HK-2 (cell line): ENCODE measurements around the gene ANGPTL4.
"Not testable (repeated sequence)": the region's sequence is repeated elsewhere in the genome, so short reads cannot be mapped to it uniquely, and the experiment has no call there.

Experiments used
- DNase-seq: peaks from one replicate; pipeline ENCODE4 v3.0.0-alpha.2; 2018; ENCODE audit not compliant: unreplicated experiment

ANGPTL4 gene

DNA sequence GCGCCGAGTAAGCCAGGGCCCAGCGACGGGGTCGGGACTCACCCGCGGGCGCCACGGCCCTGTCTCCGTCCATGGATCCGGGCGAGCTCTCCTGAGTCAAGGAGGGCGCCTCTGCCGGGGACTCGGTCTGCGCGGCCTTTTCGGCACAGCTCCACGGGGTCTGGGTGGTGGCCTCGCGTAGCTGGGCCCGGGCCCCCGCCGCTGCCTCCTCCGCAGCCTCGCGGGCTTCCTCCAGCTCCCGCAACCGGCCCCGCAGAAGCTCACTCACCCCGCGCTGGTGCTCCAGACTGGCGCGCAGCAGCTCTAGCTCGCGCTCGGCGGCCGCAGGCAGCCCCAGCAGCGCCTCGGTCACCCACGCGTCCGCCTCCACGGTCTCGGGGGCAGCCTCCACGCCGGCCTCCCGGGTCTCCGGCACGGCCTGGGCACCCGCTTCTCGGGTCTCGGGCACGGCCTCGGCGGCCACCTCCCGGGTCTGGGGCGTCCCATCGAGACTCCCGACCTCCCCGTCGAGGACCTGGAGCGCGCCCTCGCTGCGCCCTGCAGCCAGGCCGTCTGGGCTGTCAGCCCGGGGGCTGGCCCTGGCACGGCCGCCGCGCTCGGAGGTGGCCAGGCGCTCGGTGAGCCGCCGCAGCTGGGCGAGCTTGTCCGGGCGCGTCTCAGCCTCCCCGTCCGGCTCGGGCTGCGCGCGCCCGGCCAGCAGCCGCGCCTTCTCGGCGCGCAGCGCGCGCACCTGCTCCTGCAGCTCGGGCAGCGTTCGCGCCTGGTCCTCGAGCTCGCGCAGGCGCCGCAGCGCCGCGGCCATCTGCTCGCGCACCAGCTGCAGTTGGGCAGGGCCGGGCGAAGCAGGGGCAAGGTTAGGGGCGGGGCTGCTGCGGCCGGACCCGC lies 29.3 kb upstream of the ANGPTL4 start:
- DNase-seq = peak; percentile 62

- DNase-seq = no peak
Observed at GRCh38 chr19:8335343-8336071, 28.4 kb upstream of the ANGPTL4 start.

DNA sequence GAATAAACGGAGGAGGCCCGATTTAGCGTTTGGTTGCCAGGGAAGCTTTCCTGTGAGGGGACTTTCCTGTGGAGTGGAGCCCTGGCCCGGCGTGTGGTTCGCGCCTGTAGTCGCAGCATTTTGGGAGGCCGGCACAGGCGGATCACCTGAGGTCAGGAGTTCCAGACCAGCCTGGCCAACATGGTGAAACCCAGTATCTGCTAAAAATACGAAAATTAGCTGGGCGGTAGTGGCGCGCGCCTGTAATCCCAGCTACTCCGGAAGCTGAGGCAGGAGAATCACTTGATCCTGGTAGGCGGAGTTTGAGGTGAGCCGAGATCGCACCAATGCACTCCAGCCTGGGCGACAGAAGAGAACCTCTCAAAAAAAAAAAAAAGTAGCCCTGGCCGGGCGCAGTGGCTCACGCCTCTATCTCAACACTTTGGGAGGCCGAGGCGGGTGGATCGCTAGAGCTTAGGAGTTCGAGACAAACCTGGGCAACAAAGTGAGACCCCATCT lies 27.8 kb upstream of the ANGPTL4 start:
- DNase-seq = no peak

DNA sequence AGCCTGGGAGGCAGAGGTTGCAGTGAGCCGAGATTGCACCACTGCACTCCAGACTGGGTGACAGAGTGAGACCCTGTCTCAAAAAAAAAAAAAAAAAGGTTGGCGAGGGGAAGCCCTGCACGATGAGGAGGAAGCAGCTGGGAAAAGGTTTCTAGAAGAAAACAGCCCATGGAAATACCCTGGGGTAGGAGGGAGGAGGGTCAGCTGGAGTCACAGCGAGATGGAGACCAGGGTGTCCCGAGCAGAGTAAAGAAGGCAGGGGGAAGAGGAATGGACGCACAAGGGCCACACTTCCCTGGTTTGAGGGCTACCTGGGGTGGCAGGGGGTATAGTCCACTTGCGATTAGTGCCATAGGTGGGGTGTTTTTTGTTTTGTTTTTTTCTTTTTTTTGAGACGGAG lies 27.3 kb upstream of the ANGPTL4 start:
- no peak for DNase-seq

- DNase-seq = no peak
Observed at GRCh38 chr19:8337728-8338127, 26.2 kb upstream of the ANGPTL4 start.

GRCh38 chr19:8338835-8339234 lies 25.1 kb upstream of the ANGPTL4 start:
- DNase-seq = no peak

GRCh38 chr19:8340341-8341096 lies 23.4 kb upstream of the ANGPTL4 start:
- DNase-seq = no peak

- DNase-seq = not testable (repeated sequence)
Observed at GRCh38 chr19:8341504-8341903, 22.5 kb upstream of the ANGPTL4 start.

- no peak for DNase-seq
Observed at GRCh38 chr19:8342316-8342683, 21.7 kb upstream of the ANGPTL4 start.

DNA sequence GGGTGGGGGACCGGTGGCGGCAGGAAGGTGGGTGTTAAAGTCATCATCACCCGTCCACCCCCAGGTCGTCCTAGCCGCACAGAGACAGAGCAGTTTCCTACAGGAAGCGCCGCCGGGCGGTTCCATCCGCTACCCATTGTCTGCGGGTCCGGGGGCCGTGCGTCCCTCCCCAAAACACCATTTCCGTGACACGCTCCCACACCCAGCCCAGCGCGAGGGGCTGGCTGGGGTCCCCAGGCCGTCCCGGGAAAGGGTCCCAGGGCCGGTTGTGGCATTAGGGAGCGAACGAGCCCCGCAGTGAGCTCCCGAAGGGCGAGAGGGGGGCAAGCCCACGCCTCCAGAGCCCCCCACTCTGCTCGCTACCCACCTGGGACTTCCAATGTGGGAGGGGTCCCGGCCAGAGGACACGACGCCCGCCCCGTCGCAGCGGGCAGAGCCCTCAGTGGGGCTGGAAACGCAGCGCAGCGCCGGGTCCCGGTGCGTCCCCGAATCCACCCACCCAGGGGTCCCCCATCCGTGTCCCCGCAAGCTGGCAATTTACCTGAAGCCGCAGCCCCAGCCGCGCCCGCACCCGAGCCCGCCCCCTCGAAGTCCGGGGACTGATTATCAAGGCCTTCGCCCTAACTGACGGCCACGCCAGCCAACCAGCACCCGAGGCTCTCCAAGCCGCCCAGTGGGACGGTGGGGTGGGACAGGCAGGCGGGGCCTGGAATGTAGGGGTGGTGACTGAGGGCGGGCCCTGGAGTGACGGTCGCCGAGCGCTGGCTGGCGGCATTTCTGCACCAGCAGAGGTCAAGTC lies 21.1 kb upstream of the ANGPTL4 start, which contains the start of gene KANK3:
Gene KANK3, minus strand, starts transcription at position 579 of the 799 bp plus-strand sequence. CDS start 5,434 bp downstream, outside the sequence.
- DNase-seq = peak; percentile 94

- DNase-seq = no peak
Observed at GRCh38 chr19:8343483-8343844, 20.5 kb upstream of the ANGPTL4 start.

DNA sequence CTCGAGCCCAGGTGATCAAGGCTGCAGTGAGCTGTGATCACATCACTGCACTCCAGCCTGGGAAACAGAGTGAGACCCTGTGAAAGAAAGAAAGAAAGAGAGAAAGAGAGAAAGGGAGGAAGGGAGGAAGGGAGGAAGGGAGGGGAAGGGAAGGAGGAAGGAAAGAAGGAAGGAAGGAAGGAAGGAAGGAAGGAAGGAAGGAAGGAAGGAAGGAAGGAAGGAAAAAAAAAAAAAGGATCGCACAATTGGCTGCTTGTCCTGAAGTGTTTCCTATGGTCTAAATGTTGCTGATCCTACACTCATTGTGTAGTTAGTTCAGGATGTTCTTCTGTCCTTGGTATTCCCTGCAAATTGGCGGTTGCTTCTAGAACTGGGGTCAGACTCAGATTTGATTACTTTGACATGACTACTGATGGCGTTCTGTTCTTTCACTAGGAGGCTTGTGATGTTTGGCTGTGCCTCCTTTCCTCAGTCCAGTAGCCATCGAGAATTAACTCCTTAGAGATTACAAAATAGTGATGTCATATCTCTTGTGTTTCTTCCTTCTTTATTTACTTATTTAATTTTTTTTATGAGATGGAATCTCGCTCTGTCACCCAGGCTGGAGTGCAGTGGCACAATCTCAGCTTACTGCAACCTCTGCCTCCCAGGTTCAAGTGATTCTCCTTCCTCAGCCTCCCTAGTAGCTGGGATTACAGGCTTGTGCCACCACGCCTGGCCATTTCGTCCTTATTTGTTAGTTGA lies 14.2 kb upstream of the ANGPTL4 start:
- not testable (repeated sequence) for DNase-seq

DNA sequence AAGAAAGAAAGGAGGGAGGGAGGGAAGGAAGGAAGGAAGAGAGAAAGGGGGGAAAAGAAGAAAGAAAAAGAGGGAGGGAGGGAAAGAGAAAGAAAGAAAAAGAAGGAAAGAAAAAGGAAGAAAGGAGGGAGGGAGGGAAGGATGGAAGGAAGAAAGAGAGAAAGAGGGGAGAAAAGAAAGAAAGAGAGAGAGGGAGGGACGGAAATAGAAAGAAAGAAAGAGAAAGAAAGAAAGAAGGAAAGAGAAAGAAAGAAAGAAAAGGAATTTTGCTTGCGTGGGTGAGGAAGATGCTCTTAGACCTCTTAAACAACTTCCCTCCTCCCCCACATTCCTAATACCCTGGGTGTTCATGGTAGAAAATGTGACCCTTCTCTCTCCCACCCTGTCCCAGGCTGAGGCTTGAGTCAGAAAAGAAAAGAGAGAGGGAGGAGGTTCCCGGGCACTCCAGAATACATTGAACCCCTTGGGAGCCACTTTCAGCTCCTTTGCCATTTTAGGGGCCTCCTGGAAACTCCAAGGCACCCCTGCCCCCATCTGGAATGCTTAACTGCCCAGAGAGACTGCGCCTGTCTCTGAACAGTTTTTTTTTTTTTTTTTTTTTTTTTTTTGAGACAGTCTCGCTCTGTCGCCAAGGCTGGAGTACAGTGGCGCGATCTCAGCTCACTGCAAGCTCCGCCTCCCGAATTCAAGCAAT lies 11.7 kb upstream of the ANGPTL4 start:
- no peak for DNase-seq

GRCh38 chr19:8352845-8353244 lies 11.1 kb upstream of the ANGPTL4 start:
- DNase-seq = not testable (repeated sequence)

GRCh38 chr19:8355631-8356402 lies 8.1 kb upstream of the ANGPTL4 start:
- peak; percentile 91 for DNase-seq

DNA sequence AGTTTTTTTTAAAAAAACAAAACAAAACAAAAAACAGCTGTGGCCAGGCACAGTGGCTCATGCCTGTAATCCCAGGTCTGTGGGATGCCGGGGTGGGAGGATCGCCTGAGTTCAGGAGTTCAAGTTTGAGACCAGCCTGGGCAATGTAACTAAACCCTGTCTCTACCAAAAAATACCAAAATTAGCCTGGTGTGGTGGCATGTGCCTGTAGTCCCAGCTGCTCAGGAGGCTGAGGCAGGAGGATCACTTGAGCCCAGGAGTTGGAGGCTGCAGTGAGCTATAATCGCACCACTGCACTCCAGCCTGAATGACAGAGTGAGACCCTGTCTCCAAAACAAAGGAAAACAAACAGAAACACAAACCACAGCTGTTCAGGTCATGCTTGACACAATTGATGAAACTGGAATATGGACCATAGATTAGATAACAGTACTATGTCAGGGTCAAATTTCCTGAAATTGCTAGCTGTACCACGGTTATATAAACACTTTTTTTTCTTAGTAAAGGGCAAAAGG lies 6.9 kb upstream of the ANGPTL4 start:
- no peak for DNase-seq

GRCh38 chr19:8358948-8359347 lies 5.0 kb upstream of the ANGPTL4 start:
- DNase-seq = no peak

GRCh38 chr19:8360196-8360595 lies 3.8 kb upstream of the ANGPTL4 start:
- no peak for DNase-seq
